CD4-positive, alpha-beta T cell (primary cell): ENCODE data around the gene SPNS3. TPM values are rescaled to one million over a fixed set of nuclear protein-coding genes. Genes with fewer than 3 reads are reported as not detected.

Experiments used
- ATAC-seq: fragments of 200-7000 bp; cut with Tn5 transposase; one replicate; pipeline ENCODE4 v1.10.0; 2022; ENCODE audit warnings: mild to moderate bottlenecking; ENCODE audit not compliant: poor library complexity
- CTCF ChIA-PET: fragments of 350-600 bp; sonication (Branson Sonifier 250); formaldehyde crosslinking; loops from one replicate; lab custom pipeline; 2021; ENCODE audit warnings: antibody characterized with exemption, inconsistent platforms; lab: Charles Lee
- POLR2A ChIA-PET: fragments of 350-600 bp; sonication (Branson Sonifier 250); formaldehyde crosslinking; loops from one replicate; lab custom pipeline; 2021; ENCODE audit warnings: antibody characterized with exemption, inconsistent platforms; lab: Charles Lee
- DNase-seq, 14 experiments: peaks; one replicate each; pipeline ENCODE4 v3.0.0-alpha.2; 2013 to 2020; ENCODE audit warnings: mixed read lengths in 2 of 14
- H3K27ac ChIP-seq, 2 donors: one replicate each; pipeline versions ENCODE4 v1.5.1 to v1.7.0; 2013; ENCODE audit warnings: low read length in 2 of 2, low read depth in 1 of 2, mild to moderate bottlenecking in 1 of 2
- H3K27me3 ChIP-seq, 2 experiments: 1 replicate in 1 of 2; 2 replicates in 1 of 2; pipeline versions ENCODE4 v1.6.1 to v1.7.0; 2013; ENCODE audit warnings: low read length in 2 of 2, control low read depth in 1 of 2, mild to moderate bottlenecking in 1 of 2, moderate library complexity in 1 of 2; ENCODE audit not compliant: insufficient read depth in 2 of 2, control insufficient read depth in 1 of 2
- H3K36me3 ChIP-seq: one replicate; pipeline ENCODE4 v1.6.1; 2013; ENCODE audit warnings: low read length, control low read depth; ENCODE audit not compliant: insufficient read depth
- H3K4me1 ChIP-seq: one replicate; pipeline ENCODE4 v1.6.1; 2013; ENCODE audit warnings: low read length, control low read depth; ENCODE audit not compliant: insufficient read depth
- H3K4me3 ChIP-seq: one replicate; pipeline ENCODE4 v1.5.1; 2013; ENCODE audit warnings: mild to moderate bottlenecking, low read length, moderate library complexity
- H3K9me3 ChIP-seq, 2 experiments: 1 replicate in 1 of 2; 2 replicates in 1 of 2; pipeline versions ENCODE4 v1.6.1 to v1.7.0; 2013; ENCODE audit warnings: low read length in 2 of 2, mild to moderate bottlenecking in 2 of 2, control low read depth in 1 of 2, moderate library complexity in 1 of 2; ENCODE audit not compliant: control insufficient read depth in 1 of 2, insufficient read depth in 1 of 2
- H3K27ac Mint-ChIP-seq: one replicate; pipeline ENCODE4 v1.8.0; 2020; ENCODE audit warnings: mixed read lengths
- H3K27me3 Mint-ChIP-seq: one replicate; pipeline ENCODE4 v1.8.0; 2021; ENCODE audit warnings: mixed read lengths
- H3K36me3 Mint-ChIP-seq: one replicate; pipeline ENCODE4 v1.8.0; 2021; ENCODE audit warnings: low read depth, mixed read lengths
- H3K4me1 Mint-ChIP-seq: one replicate; pipeline ENCODE4 v1.8.0; 2021; ENCODE audit warnings: low read depth, mixed read lengths
- H3K4me3 Mint-ChIP-seq: one replicate; pipeline ENCODE4 v1.8.0; 2020; ENCODE audit warnings: mild to moderate bottlenecking, mixed read lengths
- H3K9me3 Mint-ChIP-seq: one replicate; pipeline ENCODE4 v1.8.0; 2020; ENCODE audit warnings: mixed read lengths
- intact Hi-C, 2 experiments: fragments of 100-400 bp; cut with DNase I in 1 of 2; cut with micrococcal nuclease in 1 of 2; formaldehyde crosslinking; loops; one replicate each; pipeline versions ENCODE4 v1.15.1 to v1.9.0; 2023 to 2025; cut with DNase I, micrococcal nuclease
- total RNA-seq, 174 experiments: library from RNA in 2 of 174; stranded (reverse) in 2 of 174; gene quantifications; one replicate each; pipeline ENCODE4 v1.2.3 and lab custom pipeline; 2021 to 2026
- TF ChIP-seq, protein P1 (sequence below): fragments of 200-600 bp; IDR thresholded peaks from one replicate; pipeline ENCODE4 v1.8.0; 2022; ENCODE audit warnings: antibody characterized with exemption, mild to moderate bottlenecking

SPNS3 gene
- total RNA-seq, 2 experiments from 2014 or later: 2.3 to 2.5 TPM

DNA sequence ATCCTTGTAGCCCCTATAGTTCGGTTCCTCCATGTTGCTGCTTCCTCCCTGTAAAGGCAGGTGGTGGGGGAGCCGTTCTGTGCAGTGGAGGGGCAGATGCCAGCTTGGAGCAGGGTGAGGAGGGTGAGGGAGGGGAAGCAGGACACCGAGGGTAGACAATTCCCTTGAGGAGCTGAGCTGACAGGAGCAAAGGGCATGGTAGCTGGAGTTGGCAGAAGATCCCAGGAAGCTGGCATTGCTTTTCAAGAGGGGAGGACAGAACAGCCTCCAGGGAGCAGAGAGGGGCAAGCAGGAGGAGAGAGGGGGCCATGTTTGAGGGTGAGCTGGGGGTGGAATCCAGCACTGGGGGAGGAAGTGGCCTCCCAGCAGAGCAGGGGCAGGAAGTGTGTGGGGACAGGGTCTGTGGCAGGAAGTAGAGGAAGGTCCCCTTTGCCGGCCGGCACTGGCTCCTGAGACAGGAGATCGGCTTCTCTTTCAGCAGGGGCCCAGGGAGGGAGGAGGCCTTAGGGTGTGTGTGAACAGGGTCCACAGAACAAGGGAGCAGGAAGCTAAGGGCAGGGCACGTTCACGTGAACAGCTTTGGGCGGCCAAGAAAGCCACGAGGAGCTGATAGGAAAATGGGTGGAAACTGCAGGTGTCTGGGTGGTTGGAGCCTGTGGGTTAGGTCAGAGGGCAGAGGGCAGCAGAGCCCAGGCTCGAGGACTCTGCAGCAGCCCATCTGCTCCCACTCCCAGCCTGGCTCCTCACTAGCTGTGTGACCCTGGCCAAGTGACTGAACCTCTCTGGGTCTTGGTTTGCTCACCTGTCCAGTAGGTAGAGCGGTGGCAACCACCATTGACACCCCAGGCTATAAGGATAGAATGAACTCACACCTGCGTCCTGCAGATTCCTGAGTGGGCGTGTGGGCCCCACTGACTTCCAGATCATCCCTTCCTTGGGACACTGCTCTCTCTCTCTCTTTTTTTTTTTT is 47.5 kb downstream of the SPNS3 start:
- peaks cover 13% of the 10 kb centered on the region for H3K36me3 Mint-ChIP-seq
- Histone ChIP-seq H3K9me3 (no peaks in the 10 kb centered on the region), H3K4me3 (peak overlapping the region; percentile 4), H3K27me3 (no peaks in the 10 kb centered on the region), H3K27ac (peak overlapping the region; percentile 40 to 73), H3K36me3 (peaks cover 2% of the 10 kb centered on the region), H3K4me1 (peaks cover 61% of the 10 kb centered on the region)
- H3K4me3 Mint-ChIP-seq: peak overlapping the region; percentile 71
- H3K4me1 Mint-ChIP-seq: peaks cover 48% of the 10 kb centered on the region
- no peaks in the 10 kb centered on the region for H3K9me3 Mint-ChIP-seq
- CTCF ChIA-PET: no interaction called here
- H3K27ac Mint-ChIP-seq: peak overlapping the region; percentile 81
- intact Hi-C loops: no loop called here
- no peaks in the 10 kb centered on the region for H3K27me3 Mint-ChIP-seq
- POLR2A ChIA-PET: interaction anchor here (0.6 to 2.0 kb wide), 5 partner anchors 17 to 338 kb away, joined by 3 to 10 read pairs (median 5); partner anchors contain the start of genes ANKFY1, CYB5D2, SPNS2 and UBE2G1
- ATAC-seq (peak; percentile 72), DNase-seq (peak in 8 of 14 experiments; percentile 14 to 70 (median 44))
- TF ChIP-seq, protein P1, sequence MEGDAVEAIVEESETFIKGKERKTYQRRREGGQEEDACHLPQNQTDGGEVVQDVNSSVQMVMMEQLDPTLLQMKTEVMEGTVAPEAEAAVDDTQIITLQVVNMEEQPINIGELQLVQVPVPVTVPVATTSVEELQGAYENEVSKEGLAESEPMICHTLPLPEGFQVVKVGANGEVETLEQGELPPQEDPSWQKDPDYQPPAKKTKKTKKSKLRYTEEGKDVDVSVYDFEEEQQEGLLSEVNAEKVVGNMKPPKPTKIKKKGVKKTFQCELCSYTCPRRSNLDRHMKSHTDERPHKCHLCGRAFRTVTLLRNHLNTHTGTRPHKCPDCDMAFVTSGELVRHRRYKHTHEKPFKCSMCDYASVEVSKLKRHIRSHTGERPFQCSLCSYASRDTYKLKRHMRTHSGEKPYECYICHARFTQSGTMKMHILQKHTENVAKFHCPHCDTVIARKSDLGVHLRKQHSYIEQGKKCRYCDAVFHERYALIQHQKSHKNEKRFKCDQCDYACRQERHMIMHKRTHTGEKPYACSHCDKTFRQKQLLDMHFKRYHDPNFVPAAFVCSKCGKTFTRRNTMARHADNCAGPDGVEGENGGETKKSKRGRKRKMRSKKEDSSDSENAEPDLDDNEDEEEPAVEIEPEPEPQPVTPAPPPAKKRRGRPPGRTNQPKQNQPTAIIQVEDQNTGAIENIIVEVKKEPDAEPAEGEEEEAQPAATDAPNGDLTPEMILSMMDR: no peak

GRCh38 chr17:4482338-4483011 is 48.7 kb downstream of the SPNS3 start:
- Mint-ChIP-seq H3K27ac (peak overlapping the region; percentile 27), H3K27me3 (no peaks in the 10 kb centered on the region), H3K4me1 (peaks cover 54% of the 10 kb centered on the region), H3K9me3 (no peaks in the 10 kb centered on the region), H3K36me3 (peaks cover 16% of the 10 kb centered on the region), H3K4me3 (peak overlapping the region; percentile 18)
- intact Hi-C loops: no loop called here
- Histone ChIP-seq H3K27me3 (no peaks in the 10 kb centered on the region), H3K9me3 (no peaks in the 10 kb centered on the region), H3K36me3 (peaks cover 2% of the 10 kb centered on the region), H3K27ac (no peak overlapping the region), H3K4me1 (peaks cover 73% of the 10 kb centered on the region), H3K4me3 (no peak overlapping the region)
- POLR2A ChIA-PET: interaction anchor here (1.3 kb wide), 1 partner anchor 116 kb away, joined by 5 read pairs; the partner anchor contains the start of gene UBE2G1
- ATAC-seq (no peak), DNase-seq (peak in 1 of 14 experiments; percentile 11)
- CTCF ChIA-PET: no interaction called here
- TF ChIP-seq, protein P1: no peak

- no peaks in the 10 kb centered on the region for H3K9me3 ChIP-seq
- peak overlapping the region; percentile 60 for H3K27ac Mint-ChIP-seq
- H3K4me1 Mint-ChIP-seq: peaks cover 54% of the 10 kb centered on the region
- H3K36me3 Mint-ChIP-seq: peaks cover 16% of the 10 kb centered on the region
- peaks cover 77% of the 10 kb centered on the region for H3K4me1 ChIP-seq
- H3K9me3 Mint-ChIP-seq: no peaks in the 10 kb centered on the region
- H3K4me3 Mint-ChIP-seq: peak overlapping the region; percentile 40
- H3K27ac ChIP-seq: no peak overlapping the region
- intact Hi-C loops: no loop called here
- CTCF ChIA-PET: no interaction called here
- H3K27me3 ChIP-seq: no peaks in the 10 kb centered on the region
- H3K36me3 ChIP-seq: peaks cover 2% of the 10 kb centered on the region
- H3K4me3 ChIP-seq: no peak overlapping the region
- H3K27me3 Mint-ChIP-seq: no peaks in the 10 kb centered on the region
- DNase-seq (no peak), ATAC-seq (no peak)
- TF ChIP-seq, protein P1: no peak
- POLR2A ChIA-PET: no interaction called here
These were observed 49.5 kb downstream of the SPNS3 start for GRCh38 chr17:4483012-4483840.
